ENCODE results near the gene YES1.
"Not testable (repeated sequence)": the region's sequence is repeated elsewhere in the genome, so short reads cannot be mapped to it uniquely, and the experiment has no call there.

The YES1 gene

DNA sequence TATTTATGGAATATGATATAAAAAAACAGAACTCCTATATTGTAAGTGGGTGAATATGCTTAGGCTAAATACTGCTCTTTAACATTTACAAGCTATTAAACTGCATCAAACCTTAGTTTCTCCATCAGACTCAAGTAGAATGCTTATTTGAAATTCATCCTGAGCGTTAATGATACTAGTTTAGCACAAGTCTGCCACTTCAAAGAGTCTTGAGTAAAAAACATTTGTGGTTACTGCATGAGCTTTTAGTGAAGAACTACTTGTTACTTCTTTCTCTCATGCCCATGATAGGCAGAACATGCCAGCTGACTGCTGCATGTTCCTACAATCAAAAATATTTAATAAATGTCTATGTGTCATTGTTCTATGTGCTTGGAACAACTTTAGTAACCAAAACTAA lies 12.1 kb downstream of the YES1 start:
- TF ChIP-seq SPI1 (IDR thresholded peaks at IDR 0.05; ENCODE audit: borderline replicate concordance, low read depth), result no peak
- TF ChIP-seq, protein P1, sequence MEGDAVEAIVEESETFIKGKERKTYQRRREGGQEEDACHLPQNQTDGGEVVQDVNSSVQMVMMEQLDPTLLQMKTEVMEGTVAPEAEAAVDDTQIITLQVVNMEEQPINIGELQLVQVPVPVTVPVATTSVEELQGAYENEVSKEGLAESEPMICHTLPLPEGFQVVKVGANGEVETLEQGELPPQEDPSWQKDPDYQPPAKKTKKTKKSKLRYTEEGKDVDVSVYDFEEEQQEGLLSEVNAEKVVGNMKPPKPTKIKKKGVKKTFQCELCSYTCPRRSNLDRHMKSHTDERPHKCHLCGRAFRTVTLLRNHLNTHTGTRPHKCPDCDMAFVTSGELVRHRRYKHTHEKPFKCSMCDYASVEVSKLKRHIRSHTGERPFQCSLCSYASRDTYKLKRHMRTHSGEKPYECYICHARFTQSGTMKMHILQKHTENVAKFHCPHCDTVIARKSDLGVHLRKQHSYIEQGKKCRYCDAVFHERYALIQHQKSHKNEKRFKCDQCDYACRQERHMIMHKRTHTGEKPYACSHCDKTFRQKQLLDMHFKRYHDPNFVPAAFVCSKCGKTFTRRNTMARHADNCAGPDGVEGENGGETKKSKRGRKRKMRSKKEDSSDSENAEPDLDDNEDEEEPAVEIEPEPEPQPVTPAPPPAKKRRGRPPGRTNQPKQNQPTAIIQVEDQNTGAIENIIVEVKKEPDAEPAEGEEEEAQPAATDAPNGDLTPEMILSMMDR (IDR thresholded peaks at IDR 0.05; ENCODE audit: insufficient read depth, low read length), result no peak
- TF ChIP-seq, protein P2, sequence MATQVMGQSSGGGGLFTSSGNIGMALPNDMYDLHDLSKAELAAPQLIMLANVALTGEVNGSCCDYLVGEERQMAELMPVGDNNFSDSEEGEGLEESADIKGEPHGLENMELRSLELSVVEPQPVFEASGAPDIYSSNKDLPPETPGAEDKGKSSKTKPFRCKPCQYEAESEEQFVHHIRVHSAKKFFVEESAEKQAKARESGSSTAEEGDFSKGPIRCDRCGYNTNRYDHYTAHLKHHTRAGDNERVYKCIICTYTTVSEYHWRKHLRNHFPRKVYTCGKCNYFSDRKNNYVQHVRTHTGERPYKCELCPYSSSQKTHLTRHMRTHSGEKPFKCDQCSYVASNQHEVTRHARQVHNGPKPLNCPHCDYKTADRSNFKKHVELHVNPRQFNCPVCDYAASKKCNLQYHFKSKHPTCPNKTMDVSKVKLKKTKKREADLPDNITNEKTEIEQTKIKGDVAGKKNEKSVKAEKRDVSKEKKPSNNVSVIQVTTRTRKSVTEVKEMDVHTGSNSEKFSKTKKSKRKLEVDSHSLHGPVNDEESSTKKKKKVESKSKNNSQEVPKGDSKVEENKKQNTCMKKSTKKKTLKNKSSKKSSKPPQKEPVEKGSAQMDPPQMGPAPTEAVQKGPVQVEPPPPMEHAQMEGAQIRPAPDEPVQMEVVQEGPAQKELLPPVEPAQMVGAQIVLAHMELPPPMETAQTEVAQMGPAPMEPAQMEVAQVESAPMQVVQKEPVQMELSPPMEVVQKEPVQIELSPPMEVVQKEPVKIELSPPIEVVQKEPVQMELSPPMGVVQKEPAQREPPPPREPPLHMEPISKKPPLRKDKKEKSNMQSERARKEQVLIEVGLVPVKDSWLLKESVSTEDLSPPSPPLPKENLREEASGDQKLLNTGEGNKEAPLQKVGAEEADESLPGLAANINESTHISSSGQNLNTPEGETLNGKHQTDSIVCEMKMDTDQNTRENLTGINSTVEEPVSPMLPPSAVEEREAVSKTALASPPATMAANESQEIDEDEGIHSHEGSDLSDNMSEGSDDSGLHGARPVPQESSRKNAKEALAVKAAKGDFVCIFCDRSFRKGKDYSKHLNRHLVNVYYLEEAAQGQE (IDR thresholded peaks at IDR 0.05; ENCODE audit: insufficient replicate concordance, low read depth), result no peak
- TF ChIP-seq GABPA (IDR thresholded peaks at IDR 0.05; ENCODE audit: low read depth), result no peak
- TF ChIP-seq POLR2AphosphoS5 (IDR thresholded peaks at IDR 0.05; ENCODE audit: low read depth), result no peak
- Histone ChIP-seq H3K27me3 (ENCODE audit: insufficient read depth, poor library complexity, severe bottlenecking) (no peaks in the 10 kb centered on the region), H3K4me3 (replicated peaks; ENCODE audit: insufficient read depth, low read length) (no peak overlapping the region), H3K27ac (replicated peaks) (no peak overlapping the region)
- no peak for DNase-seq (ENCODE audit: low read depth in 1 of 2, low spot score in 1 of 2)

DNA sequence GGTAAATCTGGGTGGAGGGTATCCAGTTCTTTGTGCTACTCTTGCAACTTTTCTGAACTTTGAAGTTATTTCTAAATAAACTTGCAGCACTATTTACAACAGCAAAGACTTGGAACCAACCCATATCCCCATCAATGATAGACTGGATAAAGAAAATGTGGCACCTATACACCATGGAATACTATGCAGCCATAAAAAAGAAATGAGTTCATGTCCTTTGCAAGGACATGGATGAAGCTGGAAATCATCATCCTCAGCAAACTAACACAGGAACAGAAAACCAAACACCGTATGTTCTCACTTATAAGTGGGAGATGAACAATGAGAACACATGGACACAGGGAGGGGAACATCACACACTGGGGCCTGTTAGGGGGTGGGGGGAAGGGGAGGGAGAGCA lies 16.7 kb downstream of the YES1 start:
- not testable (repeated sequence) for H3K27ac ChIP-seq (replicated peaks); H3K4me3 ChIP-seq (replicated peaks; ENCODE audit: insufficient read depth, low read length); H3K27me3 ChIP-seq (ENCODE audit: insufficient read depth, poor library complexity, severe bottlenecking); DNase-seq (ENCODE audit: low read depth in 1 of 2, low spot score in 1 of 2)

DNA sequence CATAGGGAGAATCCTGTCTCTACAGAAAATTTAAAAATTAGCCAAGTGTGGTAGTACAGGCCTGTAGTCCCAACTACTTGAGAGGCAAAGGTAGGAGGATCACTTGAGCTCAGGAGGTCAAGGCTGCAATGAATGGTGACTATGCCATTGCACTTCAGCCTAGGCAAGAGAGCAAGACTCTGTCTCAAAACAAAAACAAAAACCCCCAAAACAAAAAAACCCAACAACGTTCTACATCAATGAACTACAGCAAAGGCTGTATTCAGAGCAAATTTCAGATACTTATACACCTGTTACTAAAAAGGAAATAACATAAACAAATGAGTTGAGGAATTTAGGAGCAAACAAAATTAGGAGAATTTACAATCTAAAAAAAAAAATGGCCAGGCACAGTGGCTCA lies 22.6 kb downstream of the YES1 start:
- TF ChIP-seq POLR2AphosphoS5 (IDR thresholded peaks at IDR 0.05; ENCODE audit: low read depth) (no peak), GABPA (IDR thresholded peaks at IDR 0.05; ENCODE audit: low read depth) (no peak), SPI1 (IDR thresholded peaks at IDR 0.05; ENCODE audit: borderline replicate concordance, low read depth) (no peak)
- TF ChIP-seq, protein P2 (IDR thresholded peaks at IDR 0.05; ENCODE audit: insufficient replicate concordance, low read depth), result no peak
- TF ChIP-seq, protein P1 (IDR thresholded peaks at IDR 0.05; ENCODE audit: insufficient read depth, low read length), result no peak
- Histone ChIP-seq H3K27me3 (ENCODE audit: insufficient read depth, poor library complexity, severe bottlenecking) (peaks cover 3% of the 10 kb centered on the region), H3K4me3 (replicated peaks; ENCODE audit: insufficient read depth, low read length) (no peak overlapping the region), H3K27ac (replicated peaks) (no peak overlapping the region)
- no peak for DNase-seq (ENCODE audit: low read depth in 1 of 2, low spot score in 1 of 2)

DNA sequence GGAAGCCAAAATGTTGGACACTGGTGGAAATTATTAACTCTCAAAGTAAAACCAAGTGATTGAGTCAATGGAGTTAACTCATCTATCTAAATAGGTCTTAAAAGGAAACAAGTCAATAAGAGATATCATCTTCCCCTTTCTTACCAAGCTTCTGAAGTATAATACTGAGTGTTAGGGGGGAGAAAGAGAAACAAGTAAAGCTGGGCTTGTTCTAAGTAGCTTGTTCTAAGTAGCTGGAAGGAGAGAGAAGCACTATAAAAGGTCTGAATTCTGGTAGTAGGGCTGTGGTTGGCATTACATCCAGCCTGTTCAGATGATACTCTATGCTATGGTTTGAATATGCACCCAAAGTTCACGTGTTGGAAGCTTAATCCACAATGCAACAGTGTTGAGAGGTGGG lies 26.8 kb downstream of the YES1 start:
- Histone ChIP-seq H3K27me3 (ENCODE audit: insufficient read depth, poor library complexity, severe bottlenecking) (peaks cover 3% of the 10 kb centered on the region), H3K27ac (replicated peaks) (no peak overlapping the region), H3K4me3 (replicated peaks; ENCODE audit: insufficient read depth, low read length) (no peak overlapping the region)
- no peak for DNase-seq (ENCODE audit: low read depth in 1 of 2, low spot score in 1 of 2)
- TF ChIP-seq POLR2AphosphoS5 (IDR thresholded peaks at IDR 0.05; ENCODE audit: low read depth) (no peak), SPI1 (IDR thresholded peaks at IDR 0.05; ENCODE audit: borderline replicate concordance, low read depth) (no peak), GABPA (IDR thresholded peaks at IDR 0.05; ENCODE audit: low read depth) (no peak)
- TF ChIP-seq, protein P1 (IDR thresholded peaks at IDR 0.05; ENCODE audit: insufficient read depth, low read length), result no peak
- TF ChIP-seq, protein P2 (IDR thresholded peaks at IDR 0.05; ENCODE audit: insufficient replicate concordance, low read depth), result no peak
